C4-2B (cell line): ENCODE measurements around the gene PDZRN4.
"Not testable (repeated sequence)": the region's sequence is repeated elsewhere in the genome, so short reads cannot be mapped to it uniquely, and the experiment has no call there.

ENCODE experiments used
- CTCF ChIP-seq: fragments of 450-650 bp; conservative IDR thresholded peaks from 2 replicates; pipeline ENCODE4 v1.5.1; 2017; ENCODE audit warnings: mild to moderate bottlenecking
- ZFX ChIP-seq: fragments of 450-650 bp; IDR thresholded peaks from 2 replicates; pipeline ENCODE4 v1.6.1; 2017

GRCh38 chr12:41285470-41285869 is 97.3 kb downstream of the PDZRN4 start:
- TF ChIP-seq CTCF, ZFX: not testable (repeated sequence)
